Pancreas (tissue), 10 donors: ENCODE results near the gene SLC6A1. TPM values are rescaled to one million over a fixed set of nuclear protein-coding genes. Genes with fewer than 3 reads are reported as not detected.

Source experiments
- ATAC-seq, 4 donors: fragments of 200-7000 bp; cut with Tn5 transposase; one replicate each; pipeline versions ENCODE4 v1.8.0 to v1.9.1; 2020; ENCODE audit warnings: mild to moderate bottlenecking in 4 of 4, moderate library complexity in 4 of 4
- DNase-seq, 6 donors: peaks; one replicate each; pipeline ENCODE4 v3.0.0-alpha.2; 2020
- FAIRE-seq: peaks from 2 replicates; lab custom pipeline; 2012; peaks lifted over from hg19 to GRCh38; lab: Jason Lieb, UNC
- H3K27ac ChIP-seq, 4 donors: fragments of 200-600 bp; sonication (generic); 1 replicate in 3 of 4; 2 replicates in 1 of 4; pipeline versions ENCODE4 v1.5.0 to v1.8.0; 2020
- H3K27me3 ChIP-seq, 4 donors: fragments of 200-600 bp; one replicate each; pipeline ENCODE4 v1.8.0; 2021
- H3K36me3 ChIP-seq, 3 donors: fragments of 200-600 bp; sonication (generic) in 1 of 3; one replicate each; pipeline versions ENCODE4 v1.5.0 to v1.8.0; 2020 to 2021
- H3K4me1 ChIP-seq, 3 donors: fragments of 200-600 bp; one replicate each; pipeline ENCODE4 v1.8.0; 2021
- H3K4me3 ChIP-seq, 4 donors: fragments of 200-600 bp; sonication (generic) in 2 of 4; one replicate each; pipeline versions ENCODE4 v1.5.0 to v1.8.0; 2020 to 2021
- H3K9me3 ChIP-seq, 4 donors: fragments of 200-600 bp; one replicate each; pipeline ENCODE4 v1.8.0; 2021
- CTCF ChIP-seq, 4 donors: fragments of 200-600 bp; sonication (generic) in 3 of 4; IDR thresholded peaks; one replicate each; pipeline versions ENCODE4 v1.5.0 to v1.8.0; 2021; ENCODE audit warnings: antibody characterized with exemption in 4 of 4
- WGBS, 2 donors: extraction: QIAGEN DNeasy Blood & Tissue Kit; methylation state at CpG; one replicate each; pipeline ENCODE4 v1.1.7; 2013; 5-methylcytosine and 5-hydroxymethylcytosine counted together
- intact Hi-C, 3 donors: fragments of 100-400 bp; cut with DNase I; formaldehyde crosslinking; loops; one replicate each; pipeline versions ENCODE4 v1.11.1 to v1.14.2; 2022
- polyA plus RNA-seq, 2 donors: library from polyadenylated mRNA; stranded (reverse); fragments of 200-250 nt; gene quantifications; one replicate each; pipeline ENCODE4 v1.2.3, GENCODE V29; 2013
- total RNA-seq, 6 donors: library from RNA; stranded (reverse); fragmentation: NEBNext Ultra II Directional in 4 of 6; extraction: Animal tissue kit (Norgen Biotek cat#: 25700) in 4 of 6; gene quantifications; one replicate each; pipeline versions ENCODE4 v1.2.1 to v1.2.4, GENCODE V29; 2021 to 2023
- donor health status: healthy with polysubstance abuse.
- donor health status: DM: no; HTN: no; CAD: no; lungs with moderate emphysema.
- donor health status: DM: no; HTN: no; CAD: no.
- donor health status: control.
- donor health status: control.
- donor health status: Bipolar disorder and iron deficiency.
- donor health status: DM: yes; HTN: yes; CAD: no.
- donor health status: DM: no; HTN: no; CAD: no.
- donor health status: DM: no; HTN: no; CAD: no.
- donor health status: DM: yes; HTN: yes; CAD: no.

The SLC6A1 gene
- total and polyA plus RNA-seq, 8 donors = 0.19 to 1.7 (median 0.35) TPM; not detected in 1

GRCh38 chr3:11016727-11017126 lies 24.2 kb downstream of the SLC6A1 start:
- H3K36me3 ChIP-seq = no peaks in the 10 kb centered on the region
- intact Hi-C loops = no loop called here
- FAIRE-seq (no peak), DNase-seq (no peak), ATAC-seq (no peak)
- H3K4me1 ChIP-seq = no peaks in the 10 kb centered on the region
- no peak overlapping the region for H3K4me3 ChIP-seq
- H3K27ac ChIP-seq = no peak overlapping the region
- no peak for TF ChIP-seq CTCF (IDR thresholded peaks at IDR 0.05)
- no peaks in the 10 kb centered on the region for H3K27me3 ChIP-seq
- WGBS, 2 donors = 61 to 76% methylated on average over 5 of the region's 5 CpGs
- no peaks in the 10 kb centered on the region for H3K9me3 ChIP-seq

DNA sequence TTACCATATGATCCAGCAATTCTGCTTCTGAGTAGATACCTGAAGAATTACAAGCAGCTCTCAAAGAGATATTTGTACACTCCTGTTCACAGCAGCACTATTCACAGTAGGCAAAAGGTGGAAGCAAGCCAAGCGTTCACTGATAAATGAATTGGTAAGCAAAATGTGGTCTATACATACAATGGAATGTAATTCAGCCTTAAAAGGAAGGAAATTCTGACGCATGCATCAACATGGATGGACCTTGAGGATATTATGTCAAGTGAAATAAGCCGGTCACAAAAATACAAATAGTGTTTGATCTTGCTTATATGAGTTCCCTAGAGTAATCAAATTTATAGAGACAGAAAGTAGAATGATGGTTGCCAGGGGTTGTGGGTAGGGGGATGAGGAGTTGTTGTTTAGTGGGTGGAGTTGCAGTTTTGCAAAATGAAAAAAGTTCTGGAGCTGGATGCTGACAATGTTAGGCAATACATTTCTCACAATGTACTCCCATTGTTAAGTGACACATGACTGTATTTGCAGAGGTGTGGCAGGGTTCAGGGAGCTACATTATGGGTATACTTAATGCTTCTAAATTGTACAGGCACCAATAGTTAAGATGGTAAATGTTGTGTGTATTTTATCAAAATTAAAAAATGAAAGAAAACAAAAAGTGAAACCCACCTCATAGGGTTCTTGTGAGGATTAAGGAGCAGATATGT lies 26.7 kb downstream of the SLC6A1 start:
- DNase-seq (no peak), FAIRE-seq (no peak), ATAC-seq (no peak)
- no peaks in the 10 kb centered on the region for H3K9me3 ChIP-seq
- intact Hi-C loops = no loop called here
- WGBS, 2 donors = 67% methylated on average over 3 of the region's 3 CpGs
- TF ChIP-seq CTCF (IDR thresholded peaks at IDR 0.05) = no peak
- H3K36me3 ChIP-seq = no peaks in the 10 kb centered on the region
- no peaks in the 10 kb centered on the region for H3K27me3 ChIP-seq
- no peak overlapping the region for H3K27ac ChIP-seq
- H3K4me1 ChIP-seq = no peaks in the 10 kb centered on the region
- no peak overlapping the region for H3K4me3 ChIP-seq

DNA sequence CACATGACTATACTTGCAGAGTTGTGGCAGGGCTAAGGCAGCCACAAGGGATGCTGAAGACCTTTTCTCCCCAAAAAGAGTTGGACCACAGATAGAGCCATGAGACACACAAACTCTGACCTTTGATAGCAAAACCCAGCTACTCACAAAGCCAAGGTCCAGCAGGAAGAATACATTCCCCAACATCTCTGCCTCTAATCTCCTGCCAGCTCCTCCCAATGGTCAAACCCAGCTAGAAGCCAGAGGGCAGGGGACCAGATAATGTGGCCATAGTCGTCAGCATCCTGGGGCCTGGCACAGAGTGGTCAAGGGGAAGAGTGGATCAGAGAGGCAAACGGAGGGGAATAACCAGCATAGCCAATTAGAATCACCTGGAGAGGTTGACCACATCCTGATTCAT lies 28.2 kb downstream of the SLC6A1 start:
- 41 to 65% methylated on average over 2 of the region's 2 CpGs for WGBS, 2 donors
- TF ChIP-seq CTCF (IDR thresholded peaks at IDR 0.05) = no peak
- H3K4me3 ChIP-seq = no peak overlapping the region
- no peaks in the 10 kb centered on the region for H3K27me3 ChIP-seq
- no peaks in the 10 kb centered on the region for H3K9me3 ChIP-seq
- ATAC-seq (no peak), DNase-seq (no peak), FAIRE-seq (no peak)
- no peaks in the 10 kb centered on the region for H3K36me3 ChIP-seq
- H3K4me1 ChIP-seq = no peaks in the 10 kb centered on the region
- H3K27ac ChIP-seq = no peak overlapping the region
- intact Hi-C loops = no loop called here

GRCh38 chr3:11021611-11022011 lies 29.1 kb downstream of the SLC6A1 start:
- no peak for ATAC-seq
- intact Hi-C loops = no loop called here
- 63 to 74% methylated on average over 8 of the region's 8 CpGs for WGBS, 2 donors
- H3K4me1 ChIP-seq = no peaks in the 10 kb centered on the region
- no peak overlapping the region for H3K27ac ChIP-seq
- no peak for DNase-seq
- H3K4me3 ChIP-seq = no peak overlapping the region
- TF ChIP-seq CTCF (IDR thresholded peaks at IDR 0.05) = no peak
- no peaks in the 10 kb centered on the region for H3K9me3 ChIP-seq
- no peaks in the 10 kb centered on the region for H3K36me3 ChIP-seq
- H3K27me3 ChIP-seq = no peaks in the 10 kb centered on the region
- FAIRE-seq = no peak

GRCh38 chr3:11022115-11022514 lies 29.6 kb downstream of the SLC6A1 start:
- Histone ChIP-seq H3K36me3 (no peaks in the 10 kb centered on the region), H3K9me3 (no peaks in the 10 kb centered on the region), H3K4me1 (no peaks in the 10 kb centered on the region), H3K4me3 (no peak overlapping the region), H3K27me3 (no peaks in the 10 kb centered on the region), H3K27ac (no peak overlapping the region)
- no peak for FAIRE-seq
- TF ChIP-seq CTCF (IDR thresholded peaks at IDR 0.05) = no peak
- intact Hi-C loops = no loop called here
- no peak for DNase-seq
- no peak for ATAC-seq
- WGBS, 2 donors = 65 to 66% methylated on average over 10 of the region's 10 CpGs
